Lower leg skin (tissue), 4 donors: ENCODE results near the gene CASP7. TPM values are rescaled to one million over a fixed set of nuclear protein-coding genes. Genes with fewer than 3 reads are reported as not detected.

Source experiments
- DNase-seq, 2 donors: peaks; one replicate each; pipeline ENCODE4 v3.0.0-alpha.2; 2019; ENCODE audit warnings: low spot score in 2 of 2
- H3K4me3 ChIP-seq: fragments of 200-600 bp; sonication (generic); 2 replicates; pipeline ENCODE4 v1.5.1; 2017; ENCODE audit warnings: mild to moderate bottlenecking, low read depth; ENCODE audit not compliant: poor library complexity, severe bottlenecking
- CTCF ChIP-seq, 3 donors: fragments of 450-650 bp; IDR thresholded peaks; one replicate each; pipeline ENCODE4 v1.5.1; 2016; ENCODE audit warnings: antibody characterized with exemption in 3 of 3, mild to moderate bottlenecking in 3 of 3, moderate library complexity in 2 of 3
- POLR2A ChIP-seq, 2 donors: fragments of 450-650 bp; IDR thresholded peaks; one replicate each; pipeline ENCODE4 v1.6.1; 2016 to 2017; ENCODE audit warnings: antibody characterized with exemption in 2 of 2, mild to moderate bottlenecking in 1 of 2, moderate library complexity in 1 of 2
- WGBS, 2 donors: methylation state at CpG; one replicate each; pipeline ENCODE4 v1.1.5; 2018; 5-methylcytosine and 5-hydroxymethylcytosine counted together
- intact Hi-C: fragments of 100-400 bp; cut with DNase I; formaldehyde crosslinking; loops from one replicate; pipeline ENCODE4 v1.15.0; 2023; ENCODE audit warnings: low total_unique reads
- microRNA-seq, 2 donors: library from miRNA; unstranded; fragments of <30 nt; microRNA quantifications; one replicate each; pipeline ENCODE4, GENCODE V29; 2016; ENCODE audit warnings: borderline replicate concordance in 2 of 2, borderline number of aligned reads in 1 of 2
- total RNA-seq, 4 donors: library from RNA; depleted of rRNA; stranded (reverse); fragments of >200 nt; gene quantifications; one replicate each; pipeline ENCODE4 v1.1.0, GENCODE V29; 2016

CASP7 gene
- total RNA-seq, 4 donors from 2014 or later: 18.3 to 30.8 (median 23.5) TPM

- TF ChIP-seq POLR2A (IDR thresholded peaks at IDR 0.05) (no peak), CTCF (IDR thresholded peaks at IDR 0.05) (no peak)
- WGBS, 2 donors: 82 to 88% methylated on average over 1 of the region's 1 CpG
- H3K4me3 ChIP-seq: no peak overlapping the region
- intact Hi-C loops: no loop called here
- no peak for DNase-seq
These were observed 96.8 kb downstream of the CASP7 start for GRCh38 chr10:113776553-113776952.

Small RNAs within 50 kb of the gene (microRNA-seq; reads per million reads assigned to microRNA genes)
- gene MIR4483: 0 reads per million in 2 donors

Other genes with a start within 250 kb of the CASP7 start
- gene HABP2, start 126.9 kb upstream of the CASP7 start, total RNA-seq: under 1 TPM in 1 of 4 donors, not detected in 3; 0.10 TPM
- under 1 TPM in 3 of 4 donors, not detected in 1; 0.05 to 0.13 (median 0.13) TPM for gene NRAP, start 15.9 kb upstream of the CASP7 start, total RNA-seq
- gene PLEKHS1, start 71.8 kb downstream of the CASP7 start, total RNA-seq: under 1 TPM; 0.30 to 0.76 (median 0.39) TPM
- 1 to 10 TPM; 2.1 to 5.5 (median 3.8) TPM for gene DCLRE1A, start 174.2 kb downstream of the CASP7 start, total RNA-seq
- 10 to 100 TPM; 18.9 to 71.2 (median 48.0) TPM for gene NHLRC2, start 174.7 kb downstream of the CASP7 start, total RNA-seq